HK-2 (cell line): ENCODE results near the gene REN.

Experiments used
- DNase-seq: peaks from one replicate; pipeline ENCODE4 v3.0.0-alpha.2; 2018; ENCODE audit not compliant: unreplicated experiment

Gene REN

GRCh38 chr1:204110894-204111633, 55.1 kb downstream of the REN start:
- no peak for DNase-seq

- no peak for DNase-seq
Measured at GRCh38 chr1:204108312-204109141, 57.6 kb downstream of the REN start.

GRCh38 chr1:204107892-204108291, 58.2 kb downstream of the REN start:
- no peak for DNase-seq

- no peak for DNase-seq
Measured at GRCh38 chr1:204106825-204107224, 59.3 kb downstream of the REN start.

- no peak for DNase-seq
Measured at GRCh38 chr1:204105131-204105515, 61.0 kb downstream of the REN start.
